Activated T-cell treated with anti-CD3 and anti-CD28 coated beads for 4 hours (primary cell): Measurements from ENCODE around the gene IGFBP4.

Experiments
- DNase-seq: peaks from one replicate; pipeline ENCODE4 v3.0.0-alpha.2; 2020

IGFBP4 gene

GRCh38 chr17:40457369-40457768 is 14.1 kb downstream of the IGFBP4 start:
- no peak for DNase-seq

- DNase-seq = no peak
Observed at GRCh38 chr17:40457964-40458791, 14.9 kb downstream of the IGFBP4 start.

- DNase-seq = no peak
Observed at GRCh38 chr17:40458851-40459482, 15.7 kb downstream of the IGFBP4 start.

- DNase-seq = no peak
Observed at GRCh38 chr17:40459636-40460603, 16.7 kb downstream of the IGFBP4 start.

- DNase-seq = no peak
Observed at GRCh38 chr17:40460604-40460967, 17.3 kb downstream of the IGFBP4 start.

- no peak for DNase-seq
Observed at GRCh38 chr17:40460968-40461731, 17.9 kb downstream of the IGFBP4 start.

- DNase-seq = no peak
Observed at GRCh38 chr17:40461732-40462342, 18.6 kb downstream of the IGFBP4 start.

- DNase-seq = no peak
Observed at GRCh38 chr17:40462343-40463121, 19.3 kb downstream of the IGFBP4 start.

GRCh38 chr17:40463122-40463550 is 19.9 kb downstream of the IGFBP4 start:
- no peak for DNase-seq

GRCh38 chr17:40464392-40464855 is 21.2 kb downstream of the IGFBP4 start:
- no peak for DNase-seq

- DNase-seq = no peak
Observed at GRCh38 chr17:40466298-40466971, 23.2 kb downstream of the IGFBP4 start.

GRCh38 chr17:40467281-40467867 is 24.1 kb downstream of the IGFBP4 start:
- DNase-seq = no peak

GRCh38 chr17:40468560-40468959 is 25.3 kb downstream of the IGFBP4 start:
- no peak for DNase-seq

GRCh38 chr17:40469805-40470675 is 26.8 kb downstream of the IGFBP4 start:
- DNase-seq = no peak

- no peak for DNase-seq
Observed at GRCh38 chr17:40470932-40471828, 27.9 kb downstream of the IGFBP4 start.

GRCh38 chr17:40471846-40472732 is 28.8 kb downstream of the IGFBP4 start:
- no peak for DNase-seq
